GM19467 (cell line): ENCODE results near the gene LONP2.
"Not testable (repeated sequence)": the region's sequence is repeated elsewhere in the genome, so short reads cannot be mapped to it uniquely, and the experiment has no call there.

Experiments
- ATAC-seq: cut with Tn5 transposase; IDR thresholded peaks from one replicate; pipeline ENCODE4 v1.9.1; 2021; ENCODE audit warnings: mild to moderate bottlenecking, moderate library complexity; ENCODE audit not compliant: unreplicated experiment

LONP2 gene

GRCh38 chr16:48366165-48367093 lies 122.3 kb downstream of the LONP2 start:
- ATAC-seq: peak; percentile 41

- ATAC-seq: no peak
Measured at GRCh38 chr16:48367441-48368049, 123.4 kb downstream of the LONP2 start.

- no peak for ATAC-seq
Measured at GRCh38 chr16:48369765-48370164, 125.7 kb downstream of the LONP2 start.

GRCh38 chr16:48370229-48370628 lies 126.1 kb downstream of the LONP2 start:
- ATAC-seq: no peak

- ATAC-seq: not testable (repeated sequence)
Measured at GRCh38 chr16:48370668-48371392, 126.7 kb downstream of the LONP2 start.

- ATAC-seq: no peak
Measured at GRCh38 chr16:48371393-48371780, 127.3 kb downstream of the LONP2 start.

- no peak for ATAC-seq
Measured at GRCh38 chr16:48372744-48373143, 128.6 kb downstream of the LONP2 start.

GRCh38 chr16:48373258-48374029 lies 129.3 kb downstream of the LONP2 start:
- no peak for ATAC-seq

- ATAC-seq: no peak
Measured at GRCh38 chr16:48374255-48374654, 130.2 kb downstream of the LONP2 start.

- ATAC-seq: not testable (repeated sequence)
Measured at GRCh38 chr16:48377301-48377700, 133.2 kb downstream of the LONP2 start.

GRCh38 chr16:48378276-48378675 lies 134.2 kb downstream of the LONP2 start:
- no peak for ATAC-seq

GRCh38 chr16:48378836-48379235 lies 134.7 kb downstream of the LONP2 start:
- ATAC-seq: no peak

GRCh38 chr16:48381201-48381600 lies 137.1 kb downstream of the LONP2 start:
- ATAC-seq: no peak

- ATAC-seq: no peak
Measured at GRCh38 chr16:48382131-48382530, 138.0 kb downstream of the LONP2 start.

GRCh38 chr16:48383009-48383876 lies 139.1 kb downstream of the LONP2 start:
- ATAC-seq: no peak

- ATAC-seq: no peak
Measured at GRCh38 chr16:48383877-48384519, 139.9 kb downstream of the LONP2 start.

GRCh38 chr16:48384520-48385252 lies 140.6 kb downstream of the LONP2 start:
- peak; percentile 44 for ATAC-seq

- ATAC-seq: peak; percentile 54
Measured at GRCh38 chr16:48385253-48386150, 141.4 kb downstream of the LONP2 start, which contains the start of gene SIAH1. Gene SIAH1 (minus strand): TSS chr16:48385413. CDS start chr16:48362428, 22,985 bp downstream.
